Loucy (cell line): ENCODE measurements around the gene TBCE.
"Not testable (repeated sequence)": the region's sequence is repeated elsewhere in the genome, so short reads cannot be mapped to it uniquely, and the experiment has no call there.

ENCODE experiments used
- H2AFZ ChIP-seq: fragments of 200-600 bp; sonication (generic); 2 replicates; pipeline ENCODE4 v1.6.0; 2016; ENCODE audit warnings: antibody characterized with exemption, mild to moderate bottlenecking, low read length, moderate library complexity
- H3F3A ChIP-seq: fragments of 200-600 bp; 2 replicates; pipeline ENCODE4 v1.6.0; 2016; ENCODE audit warnings: antibody characterized with exemption, low read depth, mild to moderate bottlenecking
- H3K27me3 ChIP-seq: fragments of 200-600 bp; sonication (generic); 2 replicates; pipeline ENCODE4 v1.6.1; 2014; ENCODE audit warnings: low read length, mild to moderate bottlenecking; ENCODE audit not compliant: insufficient read depth, poor library complexity, severe bottlenecking
- H3K36me3 ChIP-seq: fragments of 200-600 bp; sonication (generic); 2 replicates; pipeline ENCODE4 v1.6.1; 2016; ENCODE audit warnings: low read length; ENCODE audit not compliant: insufficient read depth
- H3K4me1 ChIP-seq: fragments of 200-600 bp; sonication (generic); 2 replicates; pipeline ENCODE4 v1.5.1; 2014; ENCODE audit warnings: low read length, mild to moderate bottlenecking; ENCODE audit not compliant: insufficient read depth, poor library complexity, severe bottlenecking
- H3K4me2 ChIP-seq: fragments of 200-600 bp; sonication (generic); 2 replicates; pipeline ENCODE4 v1.6.0; 2014; ENCODE audit warnings: antibody characterized with exemption, low read length, low read depth, mild to moderate bottlenecking; ENCODE audit not compliant: poor library complexity, severe bottlenecking
- H3K4me3 ChIP-seq: fragments of 200-600 bp; sonication (generic); 2 replicates; pipeline ENCODE4 v1.5.1; 2014; ENCODE audit warnings: low read length, mild to moderate bottlenecking, mixed read lengths; ENCODE audit not compliant: poor library complexity, severe bottlenecking
- H3K79me2 ChIP-seq: fragments of 200-600 bp; sonication (generic); 2 replicates; pipeline ENCODE4 v1.6.1; 2014; ENCODE audit warnings: low read length; ENCODE audit not compliant: insufficient read depth
- H3K9ac ChIP-seq: fragments of 200-600 bp; sonication (generic); 2 replicates; pipeline ENCODE4 v1.6.0; 2014; ENCODE audit warnings: mild to moderate bottlenecking, low read depth, low read length, moderate library complexity; ENCODE audit not compliant: poor library complexity, severe bottlenecking
- H3K9me2 ChIP-seq: fragments of 200-600 bp; sonication (generic); replicated peaks from 2 replicates; pipeline ENCODE4 v1.6.1; 2016; ENCODE audit warnings: low read depth, low read length, mixed read lengths
- H3K9me3 ChIP-seq: fragments of 200-600 bp; sonication (generic); 2 replicates; pipeline ENCODE4 v1.6.1; 2014; ENCODE audit warnings: mild to moderate bottlenecking, antibody characterized with exemption, low read length, low read depth; ENCODE audit not compliant: insufficient read depth
- H4K20me1 ChIP-seq: fragments of 200-600 bp; sonication (generic); 2 replicates; pipeline ENCODE4 v1.6.0; 2014; ENCODE audit warnings: antibody characterized with exemption, low read length, mild to moderate bottlenecking; ENCODE audit not compliant: insufficient read depth, poor library complexity, severe bottlenecking
- EZH2phosphoT487 ChIP-seq: fragments of 200-600 bp; IDR thresholded peaks from 2 replicates; pipeline ENCODE4 v1.6.1; 2018; ENCODE audit warnings: antibody characterized with exemption, mild to moderate bottlenecking, moderate library complexity, borderline replicate concordance
- TF ChIP-seq, protein P1 (sequence below): fragments of 200-600 bp; sonication (generic); conservative IDR thresholded peaks from 2 replicates; pipeline ENCODE4 v1.5.1; 2014; ENCODE audit warnings: mild to moderate bottlenecking, antibody characterized with exemption, low read length

Gene TBCE

DNA sequence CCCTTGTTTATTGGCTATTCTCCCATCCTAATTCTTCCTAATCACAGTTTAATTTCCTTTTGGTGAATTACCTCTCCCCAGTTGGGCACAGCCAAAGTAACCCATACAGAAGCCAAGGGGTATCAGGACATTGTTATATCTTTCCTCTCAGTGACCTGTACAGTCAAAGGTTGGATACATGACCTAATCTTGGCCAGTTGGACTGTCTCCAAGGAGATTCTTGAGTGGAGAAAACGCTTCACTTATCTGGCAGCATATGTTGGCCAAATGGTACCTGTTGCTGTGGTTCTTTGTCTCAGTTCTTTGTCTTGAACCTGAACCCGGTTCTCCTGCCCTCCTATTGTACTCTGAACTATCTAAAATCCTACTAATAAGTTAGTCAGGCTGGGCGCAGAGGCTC is 15.3 kb upstream of the TBCE start:
- Histone ChIP-seq H3K9me2 (no peaks in the 10 kb centered on the region), H3F3A (no peaks in the 10 kb centered on the region), H4K20me1 (no peaks in the 10 kb centered on the region), H3K4me1 (no peaks in the 10 kb centered on the region), H3K4me2 (no peak overlapping the region), H2AFZ (no peak overlapping the region), H3K79me2 (no peaks in the 10 kb centered on the region), H3K9ac (no peak overlapping the region), H3K36me3 (no peaks in the 10 kb centered on the region), H3K4me3 (no peak overlapping the region), H3K27me3 (no peaks in the 10 kb centered on the region), H3K9me3 (no peaks in the 10 kb centered on the region)
- no peak for TF ChIP-seq EZH2phosphoT487
- TF ChIP-seq, protein P1, sequence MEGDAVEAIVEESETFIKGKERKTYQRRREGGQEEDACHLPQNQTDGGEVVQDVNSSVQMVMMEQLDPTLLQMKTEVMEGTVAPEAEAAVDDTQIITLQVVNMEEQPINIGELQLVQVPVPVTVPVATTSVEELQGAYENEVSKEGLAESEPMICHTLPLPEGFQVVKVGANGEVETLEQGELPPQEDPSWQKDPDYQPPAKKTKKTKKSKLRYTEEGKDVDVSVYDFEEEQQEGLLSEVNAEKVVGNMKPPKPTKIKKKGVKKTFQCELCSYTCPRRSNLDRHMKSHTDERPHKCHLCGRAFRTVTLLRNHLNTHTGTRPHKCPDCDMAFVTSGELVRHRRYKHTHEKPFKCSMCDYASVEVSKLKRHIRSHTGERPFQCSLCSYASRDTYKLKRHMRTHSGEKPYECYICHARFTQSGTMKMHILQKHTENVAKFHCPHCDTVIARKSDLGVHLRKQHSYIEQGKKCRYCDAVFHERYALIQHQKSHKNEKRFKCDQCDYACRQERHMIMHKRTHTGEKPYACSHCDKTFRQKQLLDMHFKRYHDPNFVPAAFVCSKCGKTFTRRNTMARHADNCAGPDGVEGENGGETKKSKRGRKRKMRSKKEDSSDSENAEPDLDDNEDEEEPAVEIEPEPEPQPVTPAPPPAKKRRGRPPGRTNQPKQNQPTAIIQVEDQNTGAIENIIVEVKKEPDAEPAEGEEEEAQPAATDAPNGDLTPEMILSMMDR, result no peak

DNA sequence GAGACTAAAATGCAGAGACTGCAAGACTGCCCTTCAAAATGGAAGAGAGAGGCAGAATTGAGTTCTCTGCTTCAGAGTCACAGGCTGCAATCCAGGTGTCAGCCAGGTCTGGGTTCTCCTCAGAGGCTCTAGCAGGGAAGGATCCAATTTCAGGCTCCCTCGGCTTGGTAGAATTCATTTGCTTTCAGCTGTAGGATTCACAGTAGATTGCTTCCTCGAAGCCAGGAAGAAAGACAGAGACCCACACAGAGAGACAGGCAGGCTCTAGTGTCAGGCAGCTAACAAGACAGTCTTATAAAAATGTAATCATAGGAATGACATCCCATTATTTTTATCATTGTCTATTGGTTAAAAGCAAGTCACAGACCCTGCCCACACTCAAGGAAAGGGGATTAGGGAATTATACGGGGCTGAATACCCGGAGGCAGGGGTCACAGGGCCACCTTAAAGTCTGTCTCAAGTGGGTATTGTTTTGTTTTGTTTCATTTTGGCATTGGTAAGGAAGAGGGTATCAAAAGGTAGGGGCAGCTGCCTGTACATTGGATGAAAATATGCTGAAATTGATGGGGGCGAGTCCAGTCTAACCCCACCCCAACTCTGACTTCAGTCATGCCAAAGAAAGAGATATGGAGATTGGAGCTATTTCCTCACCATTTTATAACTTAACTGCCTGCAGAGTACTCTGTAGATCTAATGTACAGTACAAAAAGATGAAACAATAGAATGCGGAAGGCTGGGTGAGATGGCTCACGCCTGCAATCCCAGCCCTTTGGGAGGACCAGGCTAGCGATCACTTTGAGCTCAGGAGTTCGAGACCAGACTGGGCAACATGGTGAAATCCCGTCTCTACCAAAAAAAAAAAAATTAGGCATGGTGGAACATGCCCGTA is 9.5 kb upstream of the TBCE start:
- no peaks in the 10 kb centered on the region for H3K4me1 ChIP-seq
- H3K79me2 ChIP-seq, result no peaks in the 10 kb centered on the region
- no peak overlapping the region for H3K9ac ChIP-seq
- no peaks in the 10 kb centered on the region for H3K27me3 ChIP-seq
- no peaks in the 10 kb centered on the region for H4K20me1 ChIP-seq
- peak overlapping the region; percentile 51 for H2AFZ ChIP-seq
- H3F3A ChIP-seq, result no peaks in the 10 kb centered on the region
- TF ChIP-seq EZH2phosphoT487, result no peak
- TF ChIP-seq, protein P1, result no peak
- H3K9me2 ChIP-seq, result no peaks in the 10 kb centered on the region
- H3K9me3 ChIP-seq, result no peaks in the 10 kb centered on the region
- no peak overlapping the region for H3K4me2 ChIP-seq
- H3K4me3 ChIP-seq, result no peak overlapping the region
- no peaks in the 10 kb centered on the region for H3K36me3 ChIP-seq

DNA sequence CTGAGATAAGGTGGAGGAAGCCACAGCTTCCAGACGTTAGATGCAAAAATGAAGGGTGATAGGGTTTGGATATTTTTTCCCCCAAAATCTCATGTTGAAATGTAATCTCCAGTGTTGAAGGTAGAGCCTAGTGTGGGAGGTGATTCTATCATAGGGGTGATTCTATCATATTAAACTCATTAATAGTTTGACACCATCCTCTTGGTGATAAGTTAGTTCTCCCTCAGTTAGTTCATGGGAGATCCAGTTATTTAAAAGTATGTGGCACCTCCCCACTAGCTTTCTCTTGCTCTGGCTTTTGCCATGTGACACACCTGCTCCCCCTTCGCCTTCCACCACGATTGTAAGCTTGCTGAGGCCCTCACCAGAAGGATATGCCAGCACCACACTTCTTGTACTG is 8.3 kb upstream of the TBCE start:
- no peaks in the 10 kb centered on the region for H3K9me2 ChIP-seq
- no peak overlapping the region for H3K4me3 ChIP-seq
- H3K79me2 ChIP-seq, result no peaks in the 10 kb centered on the region
- H3K36me3 ChIP-seq, result no peaks in the 10 kb centered on the region
- H3K27me3 ChIP-seq, result no peaks in the 10 kb centered on the region
- H3K4me2 ChIP-seq, result no peak overlapping the region
- TF ChIP-seq, protein P1, result no peak
- TF ChIP-seq EZH2phosphoT487, result no peak
- no peak overlapping the region for H3K9ac ChIP-seq
- no peaks in the 10 kb centered on the region for H3F3A ChIP-seq
- H3K4me1 ChIP-seq, result no peaks in the 10 kb centered on the region
- H3K9me3 ChIP-seq, result no peaks in the 10 kb centered on the region
- no peak overlapping the region for H2AFZ ChIP-seq
- H4K20me1 ChIP-seq, result no peaks in the 10 kb centered on the region

DNA sequence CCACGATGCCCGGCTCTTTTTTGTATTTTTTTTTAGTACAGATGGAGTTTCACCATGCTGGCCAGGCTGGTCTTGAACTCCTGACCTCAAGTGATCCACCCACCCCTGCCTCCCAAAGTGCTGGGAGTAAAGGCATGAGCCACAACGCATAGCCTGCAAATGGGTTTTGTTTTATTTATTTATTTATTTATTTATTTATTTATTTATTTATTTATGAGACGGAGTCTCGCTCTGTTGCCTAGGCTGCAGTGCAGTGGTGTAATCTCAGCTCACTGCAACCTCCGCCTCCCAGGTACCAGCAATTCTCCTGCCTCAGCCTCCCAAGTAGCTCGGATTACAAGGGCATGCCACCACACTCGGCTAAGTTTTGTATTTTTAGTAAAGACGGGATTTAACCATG is 3.0 kb upstream of the TBCE start:
- not testable (repeated sequence) for H3K9ac ChIP-seq, H3K9me3 ChIP-seq, H4K20me1 ChIP-seq, H3K9me2 ChIP-seq, H3K4me3 ChIP-seq, H2AFZ ChIP-seq, H3F3A ChIP-seq, H3K4me2 ChIP-seq, H3K27me3 ChIP-seq, H3K36me3 ChIP-seq
- Histone ChIP-seq H3K79me2 (peaks cover 17% of the 10 kb centered on the region), H3K4me1 (peaks cover 13% of the 10 kb centered on the region)
